ENCODE results near the gene BDH2. TPM values are rescaled to one million over a fixed set of nuclear protein-coding genes. Genes with fewer than 3 reads are reported as not detected.

BDH2 gene
- total and polyA plus RNA-seq, 12 donors, result 20.2 to 27.2 (median 24.5) TPM

DNA sequence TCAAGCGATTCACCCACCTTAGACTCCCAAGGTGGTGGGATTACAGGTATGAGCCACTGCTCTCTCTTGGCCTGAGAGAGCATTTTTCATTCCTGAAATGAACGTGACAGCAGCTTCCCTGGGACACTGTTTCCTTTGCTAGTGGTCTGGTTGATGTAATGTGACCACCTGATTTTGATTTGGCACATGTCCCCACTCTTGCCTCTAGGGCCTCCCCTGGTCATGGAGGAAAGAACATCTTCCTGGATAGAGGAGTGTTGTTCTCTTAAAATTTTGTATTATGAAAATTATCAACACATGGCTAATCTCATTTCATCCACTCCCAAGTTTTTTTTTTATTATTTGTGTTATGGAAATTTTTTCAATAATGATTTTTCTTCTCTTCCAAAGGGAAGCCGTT, 46.9 kb downstream of the BDH2 start:
- H3K27ac ChIP-seq, result no peak overlapping the region
- H3K36me3 ChIP-seq, result peaks cover 0 to 28% (median 0%) of the 10 kb centered on the region in 9 donors
- DNase-seq, result no peak
- TF ChIP-seq, protein P1, sequence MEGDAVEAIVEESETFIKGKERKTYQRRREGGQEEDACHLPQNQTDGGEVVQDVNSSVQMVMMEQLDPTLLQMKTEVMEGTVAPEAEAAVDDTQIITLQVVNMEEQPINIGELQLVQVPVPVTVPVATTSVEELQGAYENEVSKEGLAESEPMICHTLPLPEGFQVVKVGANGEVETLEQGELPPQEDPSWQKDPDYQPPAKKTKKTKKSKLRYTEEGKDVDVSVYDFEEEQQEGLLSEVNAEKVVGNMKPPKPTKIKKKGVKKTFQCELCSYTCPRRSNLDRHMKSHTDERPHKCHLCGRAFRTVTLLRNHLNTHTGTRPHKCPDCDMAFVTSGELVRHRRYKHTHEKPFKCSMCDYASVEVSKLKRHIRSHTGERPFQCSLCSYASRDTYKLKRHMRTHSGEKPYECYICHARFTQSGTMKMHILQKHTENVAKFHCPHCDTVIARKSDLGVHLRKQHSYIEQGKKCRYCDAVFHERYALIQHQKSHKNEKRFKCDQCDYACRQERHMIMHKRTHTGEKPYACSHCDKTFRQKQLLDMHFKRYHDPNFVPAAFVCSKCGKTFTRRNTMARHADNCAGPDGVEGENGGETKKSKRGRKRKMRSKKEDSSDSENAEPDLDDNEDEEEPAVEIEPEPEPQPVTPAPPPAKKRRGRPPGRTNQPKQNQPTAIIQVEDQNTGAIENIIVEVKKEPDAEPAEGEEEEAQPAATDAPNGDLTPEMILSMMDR (IDR thresholded peaks at IDR 0.05), result no peak
- ATAC-seq, result no peak
- no peak overlapping the region for H3K4me3 ChIP-seq
- WGBS, 2 donors, result 75 to 76% methylated on average over 3 of the region's 3 CpGs
- no peaks in the 10 kb centered on the region for H3K27me3 ChIP-seq
- intact Hi-C loops (cut with DNase I), result no loop called here
- H3K9me3 ChIP-seq, result peaks cover 0 to 6% (median 0%) of the 10 kb centered on the region in 11 donors
- H3K4me1 ChIP-seq, result no peaks in the 10 kb centered on the region

DNA sequence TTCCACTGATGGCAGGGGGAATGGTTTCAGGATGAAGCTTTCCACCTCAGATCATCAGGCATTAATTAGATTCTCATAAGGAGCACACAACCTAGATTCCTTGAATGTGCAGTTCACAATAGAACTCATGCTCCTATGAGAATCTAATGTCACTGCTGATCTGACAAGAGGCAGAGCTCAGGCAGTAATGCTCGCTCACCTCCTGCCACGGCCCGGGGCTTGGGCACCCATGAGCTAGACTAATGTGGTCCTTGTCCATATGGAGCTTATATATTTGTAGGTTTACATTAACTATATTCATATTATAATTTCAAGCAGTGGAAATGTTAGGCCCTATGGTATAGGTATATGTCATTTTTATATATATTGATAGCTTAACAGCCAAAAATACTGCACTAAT, 47.5 kb downstream of the BDH2 start:
- whole genome bisulfite sequencing, 2 donors, result 95 to 99% methylated on average over 3 of the region's 3 CpGs
- Histone ChIP-seq H3K27me3 (no peaks in the 10 kb centered on the region), H3K36me3 (peaks cover 0 to 31% (median 0%) of the 10 kb centered on the region in 9 donors), H3K4me3 (no peak overlapping the region), H3K4me1 (no peaks in the 10 kb centered on the region), H3K27ac (no peak overlapping the region), H3K9me3 (peaks cover 0 to 6% (median 0%) of the 10 kb centered on the region in 11 donors)
- no peak for ATAC-seq
- TF ChIP-seq, protein P1 (IDR thresholded peaks at IDR 0.05), result no peak
- intact Hi-C loops (cut with DNase I), result no loop called here
- DNase-seq, result no peak

DNA sequence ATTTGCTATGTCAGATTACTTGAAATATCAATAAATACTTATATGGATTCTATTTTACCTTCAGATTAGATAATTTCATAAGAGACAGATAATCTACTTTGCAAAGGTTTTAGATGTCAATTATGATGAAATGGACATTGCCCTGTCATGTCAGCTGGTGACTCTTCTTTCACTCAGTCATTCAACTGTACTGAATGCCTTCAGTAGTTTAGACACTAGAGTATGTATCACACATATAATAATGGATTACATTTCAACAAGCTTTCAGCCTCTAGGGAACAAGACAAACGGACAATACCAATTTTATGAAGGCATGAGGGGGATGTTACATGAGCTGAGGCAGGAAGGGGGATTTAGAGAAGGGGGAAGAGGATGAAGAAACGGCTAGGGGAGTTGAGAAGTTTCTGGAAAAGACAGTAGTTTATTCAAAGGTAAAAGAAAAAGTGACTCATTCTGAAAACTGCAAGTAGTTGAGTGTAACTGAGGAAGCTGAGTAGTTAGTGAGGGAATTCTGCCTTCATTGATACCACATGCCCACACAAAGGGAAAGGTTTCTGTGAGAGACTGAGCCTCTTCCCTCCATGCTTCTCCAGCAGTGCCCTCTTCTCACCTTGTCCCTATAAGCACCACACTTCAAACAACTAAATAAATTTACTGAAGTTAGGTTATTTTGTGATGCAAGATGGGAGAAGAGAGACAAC, 48.7 kb downstream of the BDH2 start:
- Histone ChIP-seq H3K36me3 (peaks cover 0 to 39% (median 0%) of the 10 kb centered on the region in 9 donors), H3K4me3 (no peak overlapping the region), H3K27ac (no peak overlapping the region), H3K27me3 (no peaks in the 10 kb centered on the region), H3K4me1 (no peaks in the 10 kb centered on the region), H3K9me3 (peaks cover 0 to 6% (median 0%) of the 10 kb centered on the region in 11 donors)
- no peak for ATAC-seq
- WGBS, 2 donors, result 46 to 58% methylated on average over 2 of the region's 2 CpGs
- no peak for DNase-seq
- intact Hi-C loops (cut with DNase I), result no loop called here
- TF ChIP-seq, protein P1 (IDR thresholded peaks at IDR 0.05), result no peak

DNA sequence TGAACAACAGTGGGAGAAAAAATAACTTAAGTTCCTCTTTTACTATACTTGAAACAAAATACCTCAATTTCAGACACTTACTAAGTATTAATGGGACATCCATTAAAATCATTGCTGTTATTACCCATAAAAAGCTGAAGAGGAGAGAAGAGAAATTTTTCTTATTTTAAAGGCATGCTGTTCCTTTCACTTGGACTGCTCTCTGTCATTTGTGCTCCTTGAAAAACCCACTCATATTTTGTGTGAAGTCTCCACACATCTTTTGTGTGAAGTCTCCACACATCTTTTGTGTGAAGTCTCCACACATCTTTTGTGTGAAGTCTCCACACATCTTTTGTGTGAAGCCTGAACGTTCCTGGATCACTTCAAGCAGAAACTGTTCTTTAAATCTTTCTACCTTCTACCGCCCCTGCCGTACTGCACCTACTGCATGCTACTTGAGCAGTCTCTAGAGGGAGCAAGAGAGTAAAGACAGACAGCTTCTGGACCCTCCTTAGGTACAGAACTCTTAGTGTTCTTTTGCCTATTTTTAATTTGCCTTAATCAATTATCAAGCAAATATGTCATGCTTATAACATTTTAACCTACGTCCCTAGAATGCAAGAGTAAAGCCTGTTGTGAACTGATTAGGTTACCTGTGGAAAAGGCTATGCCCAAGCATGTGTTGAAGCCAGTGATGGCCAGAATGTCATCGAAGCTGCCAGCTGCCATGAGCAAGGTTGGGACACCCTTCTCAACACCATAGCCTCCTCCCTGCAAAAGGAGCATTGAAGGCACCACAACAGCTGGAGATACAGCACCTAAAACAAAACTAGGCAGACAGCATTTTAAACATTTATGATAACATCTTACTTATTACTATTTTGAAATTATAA, 53.0 kb downstream of the BDH2 start:
- peak in 1 of 2 donors; percentile 18 for DNase-seq
- Histone ChIP-seq H3K4me3 (no peak overlapping the region), H3K36me3 (peaks cover 0 to 67% (median 3%) of the 10 kb centered on the region in 9 donors), H3K9me3 (no peaks in the 10 kb centered on the region), H3K27ac (no peak overlapping the region), H3K4me1 (no peaks in the 10 kb centered on the region), H3K27me3 (no peaks in the 10 kb centered on the region)
- intact Hi-C loops (cut with DNase I), result loop anchor here in 6 of 10 donors (1.0 to 10.0 kb wide), 5 partner anchors 41 to 53 kb away; partner anchors contain the start of gene BDH2 (in 4 of the 6)
- TF ChIP-seq, protein P1 (IDR thresholded peaks at IDR 0.05), result peak; percentile 31 to 75 (median 70)
- ATAC-seq, result peak in 7 of 8 donors; percentile 61 to 83 (median 78)
- WGBS, 2 donors, result 41 to 45% methylated on average over 5 of the region's 5 CpGs
